Activated T-cell treated with anti-CD3 and anti-CD28 coated beads for 4 hours (primary cell): ENCODE measurements around the gene TAS2R41.
"Not testable (repeated sequence)": the region's sequence is repeated elsewhere in the genome, so short reads cannot be mapped to it uniquely, and the experiment has no call there.

Source experiments
- DNase-seq: peaks from one replicate; pipeline ENCODE4 v3.0.0-alpha.2; 2020

Gene TAS2R41

GRCh38 chr7:143456992-143457793 is 20.5 kb upstream of the TAS2R41 start:
- no peak for DNase-seq

GRCh38 chr7:143458263-143458662 is 19.4 kb upstream of the TAS2R41 start:
- DNase-seq = no peak

- no peak for DNase-seq
Measured at GRCh38 chr7:143458681-143459080, 19.0 kb upstream of the TAS2R41 start.

GRCh38 chr7:143459359-143459758 is 18.3 kb upstream of the TAS2R41 start:
- DNase-seq = no peak

- no peak for DNase-seq
Measured at GRCh38 chr7:143460271-143460979, 17.2 kb upstream of the TAS2R41 start.

- no peak for DNase-seq
Measured at GRCh38 chr7:143462045-143462444, 15.6 kb upstream of the TAS2R41 start.

- no peak for DNase-seq
Measured at GRCh38 chr7:143463556-143463955, 14.1 kb upstream of the TAS2R41 start.

- no peak for DNase-seq
Measured at GRCh38 chr7:143463957-143464356, 13.7 kb upstream of the TAS2R41 start.

GRCh38 chr7:143467724-143468123 is 9.9 kb upstream of the TAS2R41 start:
- no peak for DNase-seq

- DNase-seq = not testable (repeated sequence)
Measured at GRCh38 chr7:143472071-143472689, 5.5 kb upstream of the TAS2R41 start.

- DNase-seq = no peak
Measured at GRCh38 chr7:143479055-143479766, 1.5 kb downstream of the TAS2R41 start.

- DNase-seq = no peak
Measured at GRCh38 chr7:143480501-143480900, 2.8 kb downstream of the TAS2R41 start.

- DNase-seq = no peak
Measured at GRCh38 chr7:143484119-143484518, 6.4 kb downstream of the TAS2R41 start.

- no peak for DNase-seq
Measured at GRCh38 chr7:143485094-143485493, 7.4 kb downstream of the TAS2R41 start.

GRCh38 chr7:143485500-143485899 is 7.8 kb downstream of the TAS2R41 start:
- DNase-seq = no peak

- not testable (repeated sequence) for DNase-seq
Measured at GRCh38 chr7:143486266-143486665, 8.6 kb downstream of the TAS2R41 start.

- DNase-seq = no peak
Measured at GRCh38 chr7:143487061-143487460, 9.4 kb downstream of the TAS2R41 start.

GRCh38 chr7:143487566-143487965 is 9.9 kb downstream of the TAS2R41 start:
- DNase-seq = no peak

- DNase-seq = no peak
Measured at GRCh38 chr7:143490717-143491306, 13.1 kb downstream of the TAS2R41 start.

- no peak for DNase-seq
Measured at GRCh38 chr7:143492043-143492471, 14.4 kb downstream of the TAS2R41 start.

GRCh38 chr7:143492799-143493739 is 15.4 kb downstream of the TAS2R41 start:
- no peak for DNase-seq

GRCh38 chr7:143493751-143494150 is 16.1 kb downstream of the TAS2R41 start:
- DNase-seq = no peak
